ENCODE data around the gene MMP15. TPM values are rescaled to one million over a fixed set of nuclear protein-coding genes. Genes with fewer than 3 reads are reported as not detected.

Gene MMP15
- total and polyA plus RNA-seq, 7 donors = 2.3 to 54.0 (median 10.5) TPM

- TF ChIP-seq EP300 (IDR thresholded peaks at IDR 0.05) (no peak), POLR2AphosphoS5 (IDR thresholded peaks at IDR 0.05) (no peak), POLR2A (IDR thresholded peaks at IDR 0.05) (no peak), CTCF (IDR thresholded peaks at IDR 0.05) (no peak)
- Histone ChIP-seq H3K9me3 (no peaks in the 10 kb centered on the region), H3K36me3 (peaks cover 0 to 30% (median 0%) of the 10 kb centered on the region in 4 donors), H3K4me1 (peaks cover 0 to 15% (median 9%) of the 10 kb centered on the region in 4 donors), H3K27me3 (no peaks in the 10 kb centered on the region), H3K4me3 (no peak overlapping the region), H3K27ac (no peak overlapping the region)
- WGBS, 2 donors = 81 to 88% methylated on average over 14 of the region's 14 CpGs
- no peak for DNase-seq
- intact Hi-C loops (cut with DNase I) = no loop called here
Measured at GRCh38 chr16:58035356-58036170, 10.0 kb downstream of the MMP15 start.

- WGBS, 2 donors = 94 to 95% methylated on average over 6 of the region's 6 CpGs
- H3K36me3 ChIP-seq = peaks cover 0 to 42% (median 3%) of the 10 kb centered on the region in 4 donors
- no peak overlapping the region for H3K4me3 ChIP-seq
- TF ChIP-seq EP300 (IDR thresholded peaks at IDR 0.05) (no peak), POLR2A (IDR thresholded peaks at IDR 0.05) (no peak), CTCF (IDR thresholded peaks at IDR 0.05) (no peak), POLR2AphosphoS5 (IDR thresholded peaks at IDR 0.05) (no peak)
- H3K27ac ChIP-seq = no peak overlapping the region
- no peak for DNase-seq
- H3K9me3 ChIP-seq = no peaks in the 10 kb centered on the region
- H3K27me3 ChIP-seq = no peaks in the 10 kb centered on the region
- peaks cover 0 to 11% (median 7%) of the 10 kb centered on the region in 4 donors for H3K4me1 ChIP-seq
- intact Hi-C loops (cut with DNase I) = no loop called here
Measured at GRCh38 chr16:58036943-58037342, 11.4 kb downstream of the MMP15 start.

- 96% methylated on average over 16 of the region's 16 CpGs for WGBS, 2 donors
- intact Hi-C loops (cut with DNase I) = no loop called here
- H3K27me3 ChIP-seq = no peaks in the 10 kb centered on the region
- no peak overlapping the region for H3K27ac ChIP-seq
- no peak for DNase-seq
- peaks cover 0 to 48% (median 4%) of the 10 kb centered on the region in 4 donors for H3K36me3 ChIP-seq
- peaks cover 0 to 9% (median 7%) of the 10 kb centered on the region in 4 donors for H3K4me1 ChIP-seq
- TF ChIP-seq POLR2AphosphoS5 (IDR thresholded peaks at IDR 0.05) (no peak), CTCF (IDR thresholded peaks at IDR 0.05) (no peak), EP300 (IDR thresholded peaks at IDR 0.05) (no peak), POLR2A (IDR thresholded peaks at IDR 0.05) (no peak)
- no peaks in the 10 kb centered on the region for H3K9me3 ChIP-seq
- H3K4me3 ChIP-seq = no peak overlapping the region
Measured at GRCh38 chr16:58037365-58038057, 12.0 kb downstream of the MMP15 start.

- Histone ChIP-seq H3K4me3 (no peak overlapping the region), H3K4me1 (peaks cover 0 to 2% (median under 1%) of the 10 kb centered on the region in 4 donors), H3K27ac (no peak overlapping the region), H3K27me3 (no peaks in the 10 kb centered on the region), H3K9me3 (no peaks in the 10 kb centered on the region), H3K36me3 (peaks cover 0 to 54% (median 6%) of the 10 kb centered on the region in 4 donors)
- WGBS, 2 donors = 94 to 95% methylated on average over 20 of the region's 20 CpGs
- DNase-seq = no peak
- intact Hi-C loops (cut with DNase I) = no loop called here
- TF ChIP-seq EP300 (IDR thresholded peaks at IDR 0.05) = no peak
- no peak for TF ChIP-seq POLR2AphosphoS5 (IDR thresholded peaks at IDR 0.05)
- TF ChIP-seq POLR2A (IDR thresholded peaks at IDR 0.05) = no peak
- TF ChIP-seq CTCF (IDR thresholded peaks at IDR 0.05) = no peak
Measured at GRCh38 chr16:58038219-58038641, 12.7 kb downstream of the MMP15 start.
